Immature natural killer cell (primary cell): ENCODE measurements around the gene FGF5. TPM values are rescaled to one million over a fixed set of nuclear protein-coding genes. Genes with fewer than 3 reads are reported as not detected.

ENCODE experiments used
- DNase-seq, 3 donors: peaks; one replicate each; pipeline ENCODE4 v3.0.0; 2022; ENCODE audit warnings: mixed read lengths in 1 of 3
- H3K27ac Mint-ChIP-seq, 6 donors: one replicate each; pipeline ENCODE4 v1.8.0; 2020; ENCODE audit warnings: mixed read lengths in 6 of 6, mild to moderate bottlenecking in 5 of 6, inconsistent platforms in 4 of 6, moderate library complexity in 3 of 6
- H3K27me3 Mint-ChIP-seq, 3 donors: one replicate each; pipeline ENCODE4 v1.8.0; 2020 to 2021; ENCODE audit warnings: low read depth in 3 of 3, mild to moderate bottlenecking in 3 of 3, mixed read lengths in 3 of 3, moderate library complexity in 3 of 3, inconsistent platforms in 1 of 3
- H3K36me3 Mint-ChIP-seq, 3 donors: one replicate each; pipeline ENCODE4 v1.8.0; 2020; ENCODE audit warnings: mixed read lengths in 3 of 3, inconsistent platforms in 2 of 3, mild to moderate bottlenecking in 2 of 3
- H3K4me1 Mint-ChIP-seq, 2 donors: one replicate each; pipeline ENCODE4 v1.8.0; 2020; ENCODE audit warnings: inconsistent platforms in 2 of 2, mild to moderate bottlenecking in 2 of 2, mixed read lengths in 2 of 2, moderate library complexity in 1 of 2
- H3K4me3 Mint-ChIP-seq, 5 donors: one replicate each; pipeline ENCODE4 v1.8.0; 2020; ENCODE audit warnings: mild to moderate bottlenecking in 5 of 5, mixed read lengths in 5 of 5, inconsistent platforms in 3 of 5, moderate library complexity in 3 of 5
- H3K9me3 Mint-ChIP-seq, 6 donors: one replicate each; pipeline ENCODE4 v1.8.0; 2020; ENCODE audit warnings: mild to moderate bottlenecking in 6 of 6, mixed read lengths in 6 of 6, inconsistent platforms in 4 of 6, moderate library complexity in 3 of 6
- polyA plus RNA-seq, 3 donors: library from polyadenylated mRNA; unstranded; fragments of 300-500 nt; fragmentation: Illumina TruSeq; gene quantifications; one replicate each; pipeline ENCODE4 v1.2.3, GENCODE V29; 2021

Gene FGF5
- polyA plus RNA-seq, 3 donors from 2014 or later: not detected

DNA sequence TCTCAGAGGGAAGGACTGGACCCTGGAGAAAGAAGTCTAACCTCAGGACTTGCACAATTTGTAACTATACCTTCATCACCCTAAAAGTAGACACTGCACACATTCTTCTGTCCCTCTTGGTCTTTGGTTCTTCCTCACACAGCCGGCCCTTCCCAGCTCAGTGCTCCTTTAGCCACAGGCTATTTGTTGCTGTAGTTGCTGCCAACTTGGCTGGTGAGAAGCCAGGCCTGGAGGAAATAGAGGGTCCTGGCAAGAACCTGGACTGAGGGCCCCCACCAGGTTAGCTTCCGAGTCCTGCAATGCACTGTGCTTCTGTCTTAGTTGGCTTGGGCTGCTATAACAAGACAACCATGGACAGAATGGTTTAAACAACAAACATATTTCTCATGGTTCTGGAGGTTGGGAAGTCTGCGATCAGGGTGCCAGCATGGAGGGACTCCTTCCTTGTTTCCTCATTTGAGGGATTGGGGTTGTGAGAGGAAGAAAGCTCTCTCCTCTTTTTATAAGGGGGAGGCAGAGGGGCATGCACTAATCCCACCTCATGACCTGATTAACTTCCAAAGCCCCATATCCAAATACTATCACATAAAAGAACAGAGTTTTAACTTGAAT is 4.4 kb upstream of the FGF5 start:
- Mint-ChIP-seq H3K27ac (peak overlapping the region in 1 of 6 donors; percentile 56), H3K4me3 (no peak overlapping the region), H3K4me1 (no peaks in the 10 kb centered on the region), H3K9me3 (no peaks in the 10 kb centered on the region), H3K27me3 (peaks cover 5 to 14% (median 9%) of the 10 kb centered on the region in 3 donors), H3K36me3 (no peaks in the 10 kb centered on the region)
- DNase-seq: no peak

DNA sequence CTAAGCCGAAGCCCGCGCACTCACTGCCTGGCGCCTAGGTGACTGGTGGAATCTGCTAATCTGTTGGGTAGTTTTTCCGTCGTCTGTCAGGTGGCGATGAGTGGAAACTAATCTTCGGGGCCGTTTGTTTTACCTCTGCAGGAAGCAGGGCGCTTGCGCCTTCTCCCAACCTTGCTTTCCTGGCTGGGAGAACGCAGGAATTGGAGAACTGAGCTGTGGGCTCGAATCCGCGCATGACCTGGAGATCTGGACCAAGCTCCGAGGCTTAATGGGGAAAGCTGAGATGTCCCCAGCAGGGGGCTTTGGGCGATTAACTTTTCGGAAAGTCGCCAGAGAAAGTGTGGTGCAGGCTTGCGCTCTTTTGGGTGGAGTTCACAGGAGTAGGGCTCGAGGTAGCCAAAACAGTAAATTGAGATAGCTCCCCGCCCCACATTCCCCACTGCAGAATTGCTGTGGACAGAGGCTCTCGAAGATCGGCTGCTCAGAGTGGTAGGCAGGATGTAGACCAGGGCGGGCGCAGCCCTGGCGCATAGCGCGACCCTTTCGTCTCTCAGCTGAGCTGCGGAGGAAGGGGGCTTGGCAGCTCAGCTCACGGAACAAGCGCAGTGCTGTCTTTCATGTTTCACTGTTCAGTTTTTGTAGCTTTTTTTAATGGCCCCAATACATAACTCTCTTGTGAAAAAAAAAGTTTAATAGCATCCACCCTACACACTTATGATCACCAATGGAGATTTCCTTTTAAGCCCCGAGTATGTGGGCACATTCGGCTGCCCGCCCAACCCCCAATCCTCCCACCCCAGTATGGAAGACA is 2.7 kb upstream of the FGF5 start:
- Mint-ChIP-seq H3K27ac (no peak overlapping the region), H3K4me1 (no peaks in the 10 kb centered on the region), H3K9me3 (no peaks in the 10 kb centered on the region), H3K36me3 (no peaks in the 10 kb centered on the region), H3K27me3 (peaks cover 5 to 22% (median 8%) of the 10 kb centered on the region in 3 donors), H3K4me3 (no peak overlapping the region)
- no peak for DNase-seq

DNA sequence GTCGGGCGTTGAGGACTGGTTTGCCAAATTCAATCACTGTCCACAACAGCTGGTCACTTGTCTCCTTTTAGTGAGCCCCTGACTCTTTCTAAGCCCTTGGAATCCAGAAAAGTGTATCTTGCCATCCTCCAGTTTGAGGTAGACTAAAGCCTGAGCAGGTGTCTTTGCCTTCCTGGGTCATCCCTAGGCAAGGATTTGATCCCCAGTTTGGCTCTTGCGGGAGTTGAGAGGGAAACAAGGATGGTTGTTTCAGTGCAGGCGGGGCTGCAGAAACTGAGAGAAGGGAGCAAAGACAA is 2.2 kb upstream of the FGF5 start:
- Mint-ChIP-seq H3K27ac (no peak overlapping the region), H3K4me1 (no peaks in the 10 kb centered on the region), H3K9me3 (no peaks in the 10 kb centered on the region), H3K27me3 (peaks cover 5 to 27% (median 11%) of the 10 kb centered on the region in 3 donors), H3K36me3 (no peaks in the 10 kb centered on the region), H3K4me3 (no peak overlapping the region)
- no peak for DNase-seq

DNA sequence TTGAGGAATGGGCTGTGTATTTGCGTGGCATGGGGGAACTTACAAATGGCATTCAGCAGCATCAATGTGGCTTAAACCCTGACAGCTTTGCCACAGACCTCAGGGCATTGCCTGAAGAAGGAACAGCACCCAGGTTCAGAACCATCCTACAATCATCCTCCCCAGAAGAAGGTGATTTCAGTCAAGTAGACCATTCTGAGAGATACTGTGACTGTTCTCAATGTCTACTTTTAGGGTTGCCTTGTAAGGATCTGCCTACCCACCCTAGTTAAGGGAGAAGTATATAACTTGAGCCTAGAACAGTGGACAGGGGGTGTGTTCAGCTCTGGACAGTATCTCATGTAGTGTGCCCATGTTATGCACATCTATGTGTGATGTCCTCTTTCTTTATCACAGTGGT is 1.6 kb upstream of the FGF5 start:
- Mint-ChIP-seq H3K36me3 (no peaks in the 10 kb centered on the region), H3K9me3 (no peaks in the 10 kb centered on the region), H3K27ac (no peak overlapping the region), H3K27me3 (peaks cover 5 to 27% (median 11%) of the 10 kb centered on the region in 3 donors), H3K4me3 (no peak overlapping the region), H3K4me1 (no peaks in the 10 kb centered on the region)
- no peak for DNase-seq

DNA sequence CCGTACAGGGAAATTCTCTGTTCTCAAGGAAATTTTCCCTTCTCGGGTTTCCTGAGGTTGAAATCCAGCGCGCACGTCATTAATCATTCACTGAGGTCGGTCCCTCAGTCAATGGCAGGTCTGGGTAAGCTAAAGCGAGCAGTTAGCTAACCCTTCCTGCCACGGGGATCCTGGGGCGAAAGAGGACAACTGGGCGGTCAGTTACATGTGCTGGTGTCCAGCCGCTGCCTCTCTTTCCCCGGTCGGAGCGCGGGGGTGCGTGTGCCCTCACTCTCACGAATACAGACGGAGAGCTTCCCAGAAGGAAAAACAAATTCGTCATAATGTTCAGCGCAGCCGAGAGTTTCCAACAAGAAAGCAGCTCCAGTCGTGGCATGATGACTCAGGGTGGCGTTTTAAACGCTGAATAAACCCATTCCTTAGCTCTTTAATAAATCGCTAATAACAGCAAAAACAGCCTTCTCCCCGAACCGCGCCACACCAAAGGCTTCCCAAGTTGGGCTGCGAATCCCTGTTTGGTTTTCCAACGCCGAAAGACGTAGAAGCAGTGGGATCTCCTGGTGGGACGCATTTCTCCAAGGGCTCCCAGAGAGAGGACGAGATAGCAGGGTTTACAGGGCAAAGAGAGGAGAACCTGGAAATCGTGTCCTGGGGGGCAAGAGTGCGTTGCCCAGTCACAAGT is 752 bp upstream of the FGF5 start:
- no peaks in the 10 kb centered on the region for H3K36me3 Mint-ChIP-seq
- DNase-seq: no peak
- no peaks in the 10 kb centered on the region for H3K9me3 Mint-ChIP-seq
- no peak overlapping the region for H3K27ac Mint-ChIP-seq
- H3K4me1 Mint-ChIP-seq: no peaks in the 10 kb centered on the region
- H3K4me3 Mint-ChIP-seq: peak overlapping the region in 1 of 5 donors; percentile 6
- peaks cover 5 to 27% (median 11%) of the 10 kb centered on the region in 3 donors for H3K27me3 Mint-ChIP-seq

DNA sequence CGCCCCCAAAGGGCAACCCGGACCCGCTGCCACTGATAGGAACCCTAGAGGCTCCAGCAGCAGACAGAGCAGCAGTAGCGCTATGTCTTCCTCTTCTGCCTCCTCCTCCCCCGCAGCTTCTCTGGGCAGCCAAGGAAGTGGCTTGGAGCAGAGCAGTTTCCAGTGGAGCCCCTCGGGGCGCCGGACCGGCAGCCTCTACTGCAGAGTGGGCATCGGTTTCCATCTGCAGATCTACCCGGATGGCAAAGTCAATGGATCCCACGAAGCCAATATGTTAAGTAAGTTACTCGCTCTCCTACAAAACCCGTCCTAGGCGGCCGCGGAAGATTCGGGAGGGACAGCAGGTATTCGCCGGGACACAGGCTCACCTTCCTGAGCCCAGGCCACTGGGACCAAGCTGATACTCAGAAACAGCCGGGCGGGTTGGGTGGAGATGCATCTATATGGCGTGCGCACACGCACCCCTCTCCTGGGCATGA is 477 bp downstream of the FGF5 start:
- no peak for DNase-seq
- Mint-ChIP-seq H3K27me3 (peaks cover 5 to 35% (median 11%) of the 10 kb centered on the region in 3 donors), H3K9me3 (no peaks in the 10 kb centered on the region), H3K4me1 (no peaks in the 10 kb centered on the region), H3K36me3 (no peaks in the 10 kb centered on the region), H3K4me3 (peak overlapping the region in 4 of 5 donors; percentile 0 to 70 (median 34)), H3K27ac (no peak overlapping the region)

DNA sequence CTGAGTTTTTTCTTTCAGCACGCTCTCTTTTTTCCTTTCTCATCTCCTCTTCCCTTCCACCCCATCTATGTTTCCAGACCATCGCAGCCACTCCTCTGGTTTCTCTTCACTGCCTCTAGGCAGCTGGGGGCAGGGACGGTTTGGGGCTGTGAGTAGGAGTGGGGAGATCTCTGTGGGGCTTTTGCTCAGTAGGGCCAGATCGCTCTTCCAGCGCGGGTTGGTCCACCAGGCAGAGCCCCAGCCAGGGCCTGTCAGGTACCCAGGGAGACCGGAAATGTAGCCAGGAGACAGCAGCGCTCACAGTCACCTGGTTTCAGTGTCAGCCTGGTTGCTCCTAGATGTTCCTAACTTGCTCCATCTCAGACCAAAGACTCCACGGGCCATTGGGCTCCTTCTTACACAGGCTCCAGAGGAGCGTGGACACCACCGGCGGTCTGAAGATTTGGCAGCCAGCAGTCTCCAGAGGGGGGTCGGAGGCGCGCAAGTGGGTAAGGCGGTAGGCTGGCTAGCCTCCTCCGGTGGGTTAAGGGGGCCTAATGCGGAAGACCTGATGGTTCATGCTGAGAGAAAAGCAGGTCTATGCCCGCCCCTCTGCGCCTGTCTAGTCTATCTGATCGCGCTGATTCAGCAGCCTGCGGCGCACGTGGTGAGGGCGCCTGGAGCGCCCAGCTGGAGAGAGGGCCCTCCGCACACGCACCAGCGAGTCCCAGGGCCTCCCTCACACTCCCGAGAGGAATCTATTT is 1.8 kb downstream of the FGF5 start:
- DNase-seq: no peak
- no peaks in the 10 kb centered on the region for H3K36me3 Mint-ChIP-seq
- H3K27me3 Mint-ChIP-seq: peaks cover 5 to 35% (median 11%) of the 10 kb centered on the region in 3 donors
- H3K27ac Mint-ChIP-seq: no peak overlapping the region
- H3K9me3 Mint-ChIP-seq: no peaks in the 10 kb centered on the region
- H3K4me1 Mint-ChIP-seq: no peaks in the 10 kb centered on the region
- no peak overlapping the region for H3K4me3 Mint-ChIP-seq

DNA sequence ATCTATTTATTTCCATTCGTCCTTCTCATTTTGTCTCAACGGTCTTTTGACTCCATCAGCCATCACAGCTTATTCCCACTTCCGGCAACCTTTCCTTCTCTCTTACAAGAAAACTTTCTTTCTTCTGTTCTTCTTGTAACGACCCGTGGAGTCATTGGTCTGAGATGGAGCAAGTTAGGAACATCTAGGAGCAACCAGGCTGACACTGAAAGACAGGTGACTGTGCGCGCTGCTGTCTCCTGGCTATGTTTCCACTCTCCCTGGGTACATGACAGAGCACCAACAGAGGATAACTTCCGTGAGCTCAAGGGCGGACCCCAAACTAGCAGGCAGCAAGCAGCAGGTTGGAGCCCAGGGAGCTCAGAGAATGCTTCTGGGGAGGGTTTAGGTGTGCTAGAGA is 2.5 kb downstream of the FGF5 start:
- no peak overlapping the region for H3K27ac Mint-ChIP-seq
- no peaks in the 10 kb centered on the region for H3K4me1 Mint-ChIP-seq
- peaks cover 5 to 35% (median 11%) of the 10 kb centered on the region in 3 donors for H3K27me3 Mint-ChIP-seq
- DNase-seq: no peak
- no peaks in the 10 kb centered on the region for H3K9me3 Mint-ChIP-seq
- no peaks in the 10 kb centered on the region for H3K36me3 Mint-ChIP-seq
- H3K4me3 Mint-ChIP-seq: no peak overlapping the region

DNA sequence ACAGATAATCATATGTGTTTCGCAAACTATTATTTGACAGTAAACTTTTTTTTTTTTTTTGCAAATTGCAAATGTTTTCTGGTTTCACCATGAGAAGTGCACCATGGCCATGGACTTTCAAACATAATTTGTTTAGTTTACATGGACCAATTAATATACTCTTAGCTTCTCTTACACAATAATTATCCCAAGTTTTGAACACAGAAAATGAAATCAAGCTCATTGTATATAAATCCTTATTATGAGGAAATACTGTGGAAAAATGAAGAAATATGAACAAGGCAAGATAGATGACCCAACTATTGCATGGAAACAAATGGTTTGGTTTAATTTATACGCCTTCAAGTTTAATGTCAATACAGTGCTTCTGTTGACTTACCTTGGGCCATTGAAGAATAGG is 3.9 kb downstream of the FGF5 start:
- Mint-ChIP-seq H3K27ac (no peak overlapping the region), H3K4me3 (no peak overlapping the region), H3K36me3 (no peaks in the 10 kb centered on the region), H3K27me3 (peaks cover 2 to 35% (median 9%) of the 10 kb centered on the region in 3 donors), H3K4me1 (no peaks in the 10 kb centered on the region), H3K9me3 (no peaks in the 10 kb centered on the region)
- DNase-seq: no peak

DNA sequence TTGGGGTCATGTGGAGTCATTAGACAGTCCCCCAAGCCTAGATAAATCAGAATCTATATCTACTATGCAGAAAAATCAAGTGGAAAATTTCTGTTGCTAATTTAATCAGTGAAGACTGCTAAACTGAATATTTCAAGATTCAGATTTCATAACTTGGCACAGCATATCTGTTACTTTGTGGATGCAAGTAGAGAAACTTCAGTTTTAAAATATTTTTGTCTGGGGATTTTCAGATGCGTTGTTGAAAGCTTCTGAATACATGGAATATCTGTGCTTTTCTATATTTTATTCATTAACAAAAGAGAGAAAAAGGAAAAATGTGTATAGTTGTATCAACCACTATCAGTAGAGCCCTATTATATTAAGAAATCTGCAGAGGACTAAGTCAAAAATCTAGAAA is 4.4 kb downstream of the FGF5 start:
- DNase-seq: no peak
- Mint-ChIP-seq H3K27me3 (peaks cover 0 to 29% (median 4%) of the 10 kb centered on the region in 3 donors), H3K27ac (no peak overlapping the region), H3K4me1 (no peaks in the 10 kb centered on the region), H3K36me3 (no peaks in the 10 kb centered on the region), H3K9me3 (no peaks in the 10 kb centered on the region), H3K4me3 (no peak overlapping the region)

DNA sequence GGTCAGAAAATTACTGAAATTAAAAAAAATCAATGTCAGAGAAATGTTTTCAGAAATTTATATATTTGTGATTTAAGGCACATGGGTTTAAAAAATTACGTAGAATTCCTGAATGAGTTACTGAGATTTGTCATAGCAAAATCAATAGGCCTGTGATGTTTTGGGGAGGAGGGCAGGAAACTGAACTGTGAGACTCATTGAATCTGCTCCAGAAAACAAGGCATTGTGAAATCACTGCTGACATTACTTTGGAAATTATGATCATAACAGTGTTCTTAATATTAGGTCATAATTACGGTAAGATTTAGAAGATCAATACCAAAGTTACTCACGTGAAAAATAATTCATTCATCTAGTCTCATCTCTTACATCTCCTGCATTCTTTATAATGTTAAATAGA is 5.3 kb downstream of the FGF5 start:
- peaks cover 0 to 24% (median 5%) of the 10 kb centered on the region in 3 donors for H3K27me3 Mint-ChIP-seq
- no peak overlapping the region for H3K27ac Mint-ChIP-seq
- H3K4me3 Mint-ChIP-seq: no peak overlapping the region
- no peaks in the 10 kb centered on the region for H3K36me3 Mint-ChIP-seq
- no peak for DNase-seq
- no peaks in the 10 kb centered on the region for H3K4me1 Mint-ChIP-seq
- H3K9me3 Mint-ChIP-seq: no peaks in the 10 kb centered on the region

DNA sequence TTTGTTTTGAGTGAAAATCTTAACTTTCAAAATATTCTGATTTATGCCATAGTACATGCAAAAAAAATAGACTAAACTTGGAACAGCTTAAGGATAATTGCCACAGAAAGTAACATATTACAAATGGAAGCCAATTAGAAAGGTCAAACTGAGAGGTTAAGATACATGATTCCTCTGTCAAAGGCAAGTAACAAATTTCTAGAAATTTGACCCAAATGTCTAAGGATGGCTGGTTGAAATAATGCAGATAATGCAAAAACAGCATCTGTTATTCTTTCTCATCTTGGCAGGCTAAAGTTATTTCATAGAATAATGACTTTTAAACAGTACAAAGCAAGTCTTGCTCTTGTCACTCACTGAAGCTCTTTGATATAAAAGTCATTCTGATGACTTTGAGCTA is 10.5 kb downstream of the FGF5 start:
- Mint-ChIP-seq H3K27ac (no peak overlapping the region), H3K9me3 (peaks cover 0 to 3% (median 0%) of the 10 kb centered on the region in 6 donors), H3K4me3 (no peak overlapping the region), H3K4me1 (no peaks in the 10 kb centered on the region), H3K36me3 (no peaks in the 10 kb centered on the region), H3K27me3 (peaks cover 0 to 8% (median 2%) of the 10 kb centered on the region in 3 donors)
- DNase-seq: no peak

DNA sequence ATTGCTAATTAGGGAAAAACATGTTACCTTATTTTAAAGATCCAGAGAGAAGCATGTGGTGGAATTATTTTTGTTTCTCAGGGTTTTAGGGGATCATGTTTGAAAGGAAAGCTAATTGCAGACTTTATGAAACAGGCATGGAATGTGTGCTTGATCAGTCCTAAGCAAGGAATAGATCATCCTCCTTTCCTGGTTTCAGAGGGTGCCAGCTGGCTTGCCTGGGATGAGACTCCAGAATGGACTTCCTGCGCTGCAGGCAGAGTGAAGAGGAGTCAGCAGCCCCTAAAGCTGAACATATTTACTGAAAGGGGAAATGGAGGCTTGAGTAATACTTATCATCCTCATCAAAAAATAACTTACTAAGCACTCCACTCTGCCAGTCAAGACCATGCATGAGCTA is 13.3 kb downstream of the FGF5 start:
- Mint-ChIP-seq H3K9me3 (peaks cover 0 to 3% (median 0%) of the 10 kb centered on the region in 6 donors), H3K27ac (no peak overlapping the region), H3K4me1 (no peaks in the 10 kb centered on the region), H3K36me3 (no peaks in the 10 kb centered on the region), H3K27me3 (peaks cover 0 to 9% (median 5%) of the 10 kb centered on the region in 3 donors), H3K4me3 (no peak overlapping the region)
- DNase-seq: no peak

DNA sequence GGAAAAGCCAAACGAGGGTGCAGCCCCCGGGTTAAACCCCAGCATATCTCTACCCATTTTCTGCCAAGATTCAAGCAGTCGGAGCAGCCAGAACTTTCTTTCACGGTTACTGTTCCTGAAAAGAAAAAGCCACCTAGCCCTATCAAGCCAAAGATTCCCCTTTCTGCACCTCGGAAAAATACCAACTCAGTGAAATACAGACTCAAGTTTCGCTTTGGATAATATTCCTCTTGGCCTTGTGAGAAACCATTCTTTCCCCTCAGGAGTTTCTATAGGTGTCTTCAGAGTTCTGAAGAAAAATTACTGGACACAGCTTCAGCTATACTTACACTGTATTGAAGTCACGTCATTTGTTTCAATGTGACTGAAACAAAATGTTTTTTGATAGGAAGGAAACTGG is 20.0 kb downstream of the FGF5 start:
- H3K27me3 Mint-ChIP-seq: peaks cover 4 to 8% (median 7%) of the 10 kb centered on the region in 3 donors
- H3K36me3 Mint-ChIP-seq: no peaks in the 10 kb centered on the region
- DNase-seq: no peak
- no peaks in the 10 kb centered on the region for H3K9me3 Mint-ChIP-seq
- H3K4me3 Mint-ChIP-seq: no peak overlapping the region
- no peaks in the 10 kb centered on the region for H3K4me1 Mint-ChIP-seq
- no peak overlapping the region for H3K27ac Mint-ChIP-seq
